NB4 (cell line): Measurements from ENCODE around the gene CDH13.

Source experiments
- CTCF ChIP-seq: IDR thresholded peaks from one replicate; pipeline ENCODE4 v1.5.1; 2012; ENCODE audit warnings: low read depth, low read length
- POLR2A ChIP-seq: IDR thresholded peaks from 2 replicates; pipeline ENCODE4 v1.6.1; 2011; ENCODE audit warnings: mild to moderate bottlenecking; ENCODE audit not compliant: insufficient read length; ENCODE audit errors: extremely low read depth

GRCh38 chr16:83187405-83187804 is 560.6 kb downstream of the CDH13 start:
- TF ChIP-seq CTCF, result no peak
- TF ChIP-seq POLR2A, result no peak
